Mesendoderm (in vitro differentiated cells): ENCODE results near the gene TPPP2.

Source experiments
- DNase-seq: peaks from one replicate; pipeline ENCODE4 v3.0.0; 2013
- H2AK5ac ChIP-seq: 2 replicates; pipeline ENCODE4 v1.6.1; 2013; ENCODE audit warnings: low read length, inconsistent platforms
- H2BK120ac ChIP-seq: 2 replicates; pipeline ENCODE4 v1.6.1; 2013; ENCODE audit warnings: low read depth, mild to moderate bottlenecking, low read length, moderate library complexity, mixed read lengths
- H2BK15ac ChIP-seq: replicated peaks from 2 replicates; pipeline ENCODE4 v1.6.1; 2013; ENCODE audit warnings: low read depth, mild to moderate bottlenecking, moderate library complexity
- H2BK5ac ChIP-seq: 2 replicates; pipeline ENCODE4 v1.6.1; 2013; ENCODE audit warnings: low read length, inconsistent platforms
- H3K18ac ChIP-seq: 2 replicates; pipeline ENCODE4 v1.6.1; 2013; ENCODE audit warnings: mild to moderate bottlenecking, low read length, mixed read lengths
- H3K23ac ChIP-seq: one replicate; pipeline ENCODE4 v1.6.1; 2013; ENCODE audit warnings: low read length
- H3K27ac ChIP-seq: 2 replicates; pipeline ENCODE4 v1.5.1; 2013; ENCODE audit warnings: low read depth, mild to moderate bottlenecking, inconsistent platforms, low read length, moderate library complexity
- H3K27me3 ChIP-seq: 2 replicates; pipeline ENCODE4 v1.6.1; 2013; ENCODE audit warnings: low read length, control low read depth, mild to moderate bottlenecking, inconsistent platforms; ENCODE audit not compliant: insufficient read depth, poor library complexity
- H3K36me3 ChIP-seq: 2 replicates; pipeline ENCODE4 v1.6.1; 2013; ENCODE audit warnings: low read length, inconsistent platforms; ENCODE audit not compliant: control insufficient read depth, insufficient read depth
- H3K4ac ChIP-seq: one replicate; pipeline ENCODE4 v1.6.1; 2013; ENCODE audit warnings: low read depth, mild to moderate bottlenecking, low read length, moderate library complexity
- H3K4me1 ChIP-seq: 2 replicates; pipeline ENCODE4 v1.6.1; 2013; ENCODE audit warnings: low read depth, low read length, inconsistent platforms; ENCODE audit not compliant: control insufficient read depth
- H3K4me2 ChIP-seq: 2 replicates; pipeline ENCODE4 v1.6.1; 2013; ENCODE audit warnings: low read length
- H3K4me3 ChIP-seq: 2 replicates; pipeline ENCODE4 v1.5.1; 2013; ENCODE audit warnings: mild to moderate bottlenecking, low read length
- H3K56ac ChIP-seq: one replicate; pipeline ENCODE4 v1.6.1; 2013; ENCODE audit warnings: low read length
- H3K79me1 ChIP-seq: 2 replicates; pipeline ENCODE4 v1.6.1; 2013; ENCODE audit warnings: low read length, inconsistent platforms
- H3K79me2 ChIP-seq: 2 replicates; pipeline ENCODE4 v1.6.1; 2013; ENCODE audit warnings: mild to moderate bottlenecking, low read length; ENCODE audit not compliant: control insufficient read depth, insufficient read depth
- H3K9ac ChIP-seq: 2 replicates; pipeline ENCODE4 v1.6.1; 2013; ENCODE audit warnings: low read length, inconsistent platforms
- H4K5ac ChIP-seq: one replicate; pipeline ENCODE4 v1.6.1; 2013; ENCODE audit warnings: low read length
- H4K8ac ChIP-seq: one replicate; pipeline ENCODE4 v1.6.1; 2013; ENCODE audit warnings: low read depth, mild to moderate bottlenecking, control low read depth, low read length, moderate library complexity
- WGBS: extraction: QIAGEN DNeasy Blood & Tissue Kit; methylation state at CpG from one replicate; pipeline ENCODE4 v1.1.7; 2013; ENCODE audit warnings: low lambda C conversion rate, missing lambda C conversion rate; ENCODE audit not compliant: insufficient coverage; ENCODE audit errors: extremely low coverage; 5-methylcytosine and 5-hydroxymethylcytosine counted together

The TPPP2 gene

DNA sequence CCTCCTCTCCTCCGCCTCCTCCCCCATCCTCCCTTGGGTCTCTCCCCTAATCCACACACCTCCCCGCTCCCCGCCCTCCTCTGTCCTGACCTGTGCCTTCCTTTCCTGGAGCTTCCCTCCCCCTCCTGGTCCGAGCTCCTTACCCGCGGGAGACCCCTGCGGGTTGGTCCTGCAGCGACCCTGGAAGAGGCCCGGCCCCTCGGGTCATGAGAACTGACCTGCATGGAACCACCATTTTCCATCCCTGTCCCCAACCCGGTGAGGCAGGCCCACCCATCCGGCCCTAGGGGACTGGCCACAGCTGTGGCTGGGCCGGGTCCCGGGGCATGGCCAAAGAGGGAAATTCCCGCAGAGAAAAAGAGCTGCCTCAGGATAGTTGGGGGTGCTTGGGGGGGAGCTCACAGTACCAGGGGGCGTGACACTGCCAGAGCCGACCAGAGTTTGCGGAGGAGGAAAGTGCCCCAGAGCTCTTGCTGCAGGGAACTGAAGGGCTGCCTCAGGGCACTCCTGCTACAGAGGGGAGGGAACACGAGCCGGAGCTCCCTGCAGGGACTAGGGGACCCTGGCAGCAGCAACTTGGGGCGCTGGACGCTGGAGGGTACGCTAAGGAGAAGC, 40.7 kb downstream of the TPPP2 start:
- peak; percentile 94 for DNase-seq
- Histone ChIP-seq H3K4ac (peak overlapping the region; percentile 46), H3K56ac (peak overlapping the region; percentile 99), H2BK120ac (peak overlapping the region; percentile 8), H3K27ac (peak overlapping the region; percentile 99), H3K18ac (peak overlapping the region; percentile 77), H3K79me1 (peaks cover 8% of the 10 kb centered on the region), H2BK5ac (peak overlapping the region; percentile 98), H3K36me3 (peaks cover 5% of the 10 kb centered on the region), H4K5ac (no peak overlapping the region), H3K4me2 (peak overlapping the region; percentile 97), H3K4me1 (peaks cover 5% of the 10 kb centered on the region), H3K79me2 (peaks cover 3% of the 10 kb centered on the region), H3K27me3 (no peaks in the 10 kb centered on the region), H3K23ac (peak overlapping the region; percentile 98), H2AK5ac (no peak overlapping the region), H4K8ac (no peak overlapping the region), H3K4me3 (peak overlapping the region; percentile 89), H3K9ac (peak overlapping the region; percentile 98), H2BK15ac (no peak overlapping the region)
- no CpG with 5 or more reads among the region's 23 CpGs for WGBS

DNA sequence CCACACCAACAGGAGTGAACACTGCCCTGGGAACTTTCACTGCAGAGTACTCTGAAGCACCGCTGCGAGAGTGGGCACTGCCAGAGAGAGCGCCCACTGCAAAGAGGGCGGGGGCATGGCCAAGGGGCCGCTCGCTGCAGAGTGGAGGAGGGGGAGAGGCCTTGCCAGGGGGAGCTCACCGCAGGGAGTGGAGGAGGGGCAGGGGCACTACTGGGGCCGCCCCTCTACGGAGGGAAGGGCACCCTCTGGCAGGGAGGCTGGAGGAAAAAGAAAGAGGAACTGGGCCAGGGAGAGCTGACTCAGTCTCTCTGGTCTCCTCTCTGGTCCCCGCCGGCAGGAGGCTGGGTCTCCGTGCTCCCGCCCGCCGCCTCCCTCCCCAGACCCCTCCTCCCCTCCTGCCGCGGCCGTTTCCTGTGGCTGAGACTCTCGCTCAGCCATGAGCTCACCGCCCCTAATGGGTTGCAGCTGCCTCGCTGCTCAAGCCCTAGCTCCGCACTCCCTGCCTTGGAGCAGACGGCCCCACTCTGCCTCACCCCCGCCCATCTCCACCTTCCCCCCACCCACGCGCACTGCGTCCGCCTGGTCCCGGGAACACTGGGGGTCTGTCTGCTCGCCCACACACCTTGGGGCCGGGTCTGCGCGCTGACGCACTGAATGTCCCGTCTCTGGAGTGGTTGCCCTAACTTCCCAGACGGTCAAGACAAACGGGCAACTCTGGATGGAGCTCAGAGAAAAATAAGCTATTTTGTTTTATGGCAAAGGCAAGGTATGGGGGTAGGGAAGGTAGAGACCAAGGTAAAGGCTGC, 41.4 kb downstream of the TPPP2 start:
- peak; percentile 98 for DNase-seq
- peak overlapping the region; percentile 98 for H3K23ac ChIP-seq
- peak overlapping the region; percentile 43 for H2AK5ac ChIP-seq
- H3K4me3 ChIP-seq = peak overlapping the region; percentile 89
- no peak overlapping the region for H4K8ac ChIP-seq
- no CpG with 5 or more reads among the region's 37 CpGs for WGBS
- H3K27ac ChIP-seq = peak overlapping the region; percentile 99
- H2BK120ac ChIP-seq = peak overlapping the region; percentile 14
- peak overlapping the region; percentile 97 for H3K4me2 ChIP-seq
- peak overlapping the region; percentile 99 for H3K56ac ChIP-seq
- peak overlapping the region; percentile 12 for H4K5ac ChIP-seq
- H2BK15ac ChIP-seq = no peak overlapping the region
- H3K79me2 ChIP-seq = peaks cover 3% of the 10 kb centered on the region
- peaks cover 8% of the 10 kb centered on the region for H3K36me3 ChIP-seq
- H3K18ac ChIP-seq = peak overlapping the region; percentile 95
- peak overlapping the region; percentile 98 for H3K9ac ChIP-seq
- H3K4me1 ChIP-seq = peaks cover 5% of the 10 kb centered on the region
- H2BK5ac ChIP-seq = peak overlapping the region; percentile 98
- peak overlapping the region; percentile 46 for H3K4ac ChIP-seq
- H3K27me3 ChIP-seq = no peaks in the 10 kb centered on the region
- peaks cover 8% of the 10 kb centered on the region for H3K79me1 ChIP-seq

DNA sequence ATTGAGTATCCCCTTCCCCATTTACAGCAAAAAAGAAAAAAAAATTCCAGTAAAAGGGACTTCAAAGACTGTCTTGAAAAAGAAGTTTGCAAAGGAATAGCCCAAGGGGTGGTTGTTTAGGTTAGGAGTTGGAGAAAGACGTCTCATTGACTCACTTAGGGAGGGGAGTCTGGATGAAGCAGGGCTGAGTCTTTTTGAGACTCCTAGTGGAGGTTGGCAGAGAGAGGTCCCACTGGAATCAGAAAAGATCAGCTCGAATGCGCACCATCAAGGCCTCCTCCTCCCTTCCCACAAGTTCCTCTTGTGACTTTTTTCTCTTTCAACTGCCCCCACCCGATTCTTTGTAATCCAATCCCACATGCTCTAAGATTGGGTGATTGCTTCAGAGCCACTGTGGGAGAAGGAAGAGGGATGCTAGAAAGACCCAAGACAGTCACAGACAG, 42.0 kb downstream of the TPPP2 start:
- peak overlapping the region; percentile 46 for H3K4me3 ChIP-seq
- peak overlapping the region; percentile 43 for H2AK5ac ChIP-seq
- no peak overlapping the region for H2BK120ac ChIP-seq
- H3K23ac ChIP-seq = peak overlapping the region; percentile 9
- H3K79me2 ChIP-seq = peaks cover 3% of the 10 kb centered on the region
- H3K9ac ChIP-seq = peak overlapping the region; percentile 93
- no peaks in the 10 kb centered on the region for H3K27me3 ChIP-seq
- H4K5ac ChIP-seq = peak overlapping the region; percentile 12
- H3K4me1 ChIP-seq = peaks cover 5% of the 10 kb centered on the region
- no CpG with 5 or more reads among the region's 4 CpGs for WGBS
- H3K36me3 ChIP-seq = peaks cover 11% of the 10 kb centered on the region
- H2BK15ac ChIP-seq = no peak overlapping the region
- H3K27ac ChIP-seq = peak overlapping the region; percentile 99
- H3K4ac ChIP-seq = no peak overlapping the region
- peak overlapping the region; percentile 99 for H3K56ac ChIP-seq
- H3K18ac ChIP-seq = peak overlapping the region; percentile 95
- H4K8ac ChIP-seq = no peak overlapping the region
- DNase-seq = peak; percentile 70
- peak overlapping the region; percentile 95 for H2BK5ac ChIP-seq
- H3K4me2 ChIP-seq = peak overlapping the region; percentile 78
- H3K79me1 ChIP-seq = peaks cover 8% of the 10 kb centered on the region

DNA sequence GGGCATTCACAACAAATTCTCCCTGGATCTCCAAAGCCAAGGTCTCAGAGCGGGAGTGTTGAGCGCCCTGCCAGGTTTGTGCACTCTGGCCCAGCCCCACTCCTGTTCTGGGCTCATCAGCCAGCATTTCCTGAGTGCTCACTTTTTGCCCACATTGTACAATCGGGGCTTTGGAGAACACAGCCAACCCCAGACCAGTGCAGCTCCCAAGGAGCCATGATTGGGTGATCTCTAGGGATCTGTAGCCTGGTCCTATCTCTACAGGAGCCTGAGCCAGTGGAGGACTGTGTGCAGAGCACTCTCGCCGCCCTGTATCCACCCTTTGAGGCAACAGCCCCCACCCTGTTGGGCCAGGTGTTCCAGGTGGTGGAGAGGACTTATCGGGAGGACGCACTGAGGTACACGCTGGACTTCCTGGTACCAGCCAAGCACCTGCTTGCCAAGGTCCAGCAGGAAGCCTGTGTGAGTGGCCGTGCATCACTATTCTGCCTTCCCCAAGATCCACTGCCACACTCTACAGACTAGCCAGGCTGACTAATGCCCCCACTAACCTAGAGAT, 42.8 kb downstream of the TPPP2 start:
- H2BK5ac ChIP-seq = no peak overlapping the region
- H3K4me2 ChIP-seq = no peak overlapping the region
- no peak overlapping the region for H2AK5ac ChIP-seq
- no peak for DNase-seq
- no peak overlapping the region for H2BK15ac ChIP-seq
- peak overlapping the region; percentile 99 for H3K56ac ChIP-seq
- H3K27me3 ChIP-seq = no peaks in the 10 kb centered on the region
- H3K27ac ChIP-seq = no peak overlapping the region
- peaks cover 5% of the 10 kb centered on the region for H3K4me1 ChIP-seq
- no peak overlapping the region for H4K8ac ChIP-seq
- H3K4ac ChIP-seq = no peak overlapping the region
- H2BK120ac ChIP-seq = no peak overlapping the region
- no peak overlapping the region for H3K9ac ChIP-seq
- H3K36me3 ChIP-seq = peaks cover 13% of the 10 kb centered on the region
- no peak overlapping the region for H4K5ac ChIP-seq
- H3K79me1 ChIP-seq = peaks cover 8% of the 10 kb centered on the region
- WGBS = no CpG with 5 or more reads among the region's 9 CpGs
- no peak overlapping the region for H3K4me3 ChIP-seq
- H3K23ac ChIP-seq = no peak overlapping the region
- H3K18ac ChIP-seq = no peak overlapping the region
- peaks cover 3% of the 10 kb centered on the region for H3K79me2 ChIP-seq

DNA sequence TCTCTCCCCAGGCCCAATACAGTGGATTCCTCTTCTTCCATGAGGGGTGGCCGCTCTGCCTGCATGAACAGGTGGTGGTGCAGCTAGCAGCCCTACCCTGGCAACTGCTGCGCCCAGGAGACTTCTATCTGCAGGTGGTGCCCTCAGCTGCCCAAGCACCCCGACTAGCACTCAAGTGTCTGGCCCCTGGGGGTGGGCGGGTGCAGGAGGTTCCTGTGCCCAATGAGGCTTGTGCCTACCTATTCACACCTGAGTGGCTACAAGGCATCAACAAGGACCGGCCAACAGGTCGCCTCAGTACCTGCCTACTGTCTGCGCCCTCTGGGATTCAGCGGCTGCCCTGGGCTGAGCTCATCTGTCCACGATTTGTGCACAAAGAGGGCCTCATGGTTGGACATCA, 43.9 kb downstream of the TPPP2 start:
- Histone ChIP-seq H3K4me1 (peaks cover 4% of the 10 kb centered on the region), H3K36me3 (peaks cover 17% of the 10 kb centered on the region)
- WGBS = no CpG with 5 or more reads among the region's 9 CpGs

More for the DNA sequence above, 43.9 kb downstream of the TPPP2 start:
- Histone ChIP-seq H3K27ac (no peak overlapping the region), H3K4me3 (no peak overlapping the region), H2AK5ac (no peak overlapping the region), H4K5ac (no peak overlapping the region), H3K79me2 (peaks cover 3% of the 10 kb centered on the region), H3K27me3 (no peaks in the 10 kb centered on the region), H2BK15ac (no peak overlapping the region), H3K18ac (no peak overlapping the region), H3K4ac (no peak overlapping the region), H3K4me2 (no peak overlapping the region), H3K9ac (no peak overlapping the region), H3K23ac (no peak overlapping the region), H3K79me1 (peaks cover 8% of the 10 kb centered on the region), H4K8ac (no peak overlapping the region), H2BK5ac (no peak overlapping the region), H3K56ac (no peak overlapping the region), H2BK120ac (no peak overlapping the region)
- no peak for DNase-seq
